Stimulated activated CD4-positive, alpha-beta T cell treated with anti-CD3 and anti-CD28 coated beads, Interleukin-1b, Interleukin-23, amount 100 ng/mL, for 4 hours (primary cell): ENCODE data around the gene SAMD7.

Experiments
- DNase-seq, 2 donors: peaks; one replicate each; pipeline ENCODE4 v3.0.0-alpha.2; 2020; ENCODE audit warnings: low read depth in 2 of 2

Gene SAMD7

DNA sequence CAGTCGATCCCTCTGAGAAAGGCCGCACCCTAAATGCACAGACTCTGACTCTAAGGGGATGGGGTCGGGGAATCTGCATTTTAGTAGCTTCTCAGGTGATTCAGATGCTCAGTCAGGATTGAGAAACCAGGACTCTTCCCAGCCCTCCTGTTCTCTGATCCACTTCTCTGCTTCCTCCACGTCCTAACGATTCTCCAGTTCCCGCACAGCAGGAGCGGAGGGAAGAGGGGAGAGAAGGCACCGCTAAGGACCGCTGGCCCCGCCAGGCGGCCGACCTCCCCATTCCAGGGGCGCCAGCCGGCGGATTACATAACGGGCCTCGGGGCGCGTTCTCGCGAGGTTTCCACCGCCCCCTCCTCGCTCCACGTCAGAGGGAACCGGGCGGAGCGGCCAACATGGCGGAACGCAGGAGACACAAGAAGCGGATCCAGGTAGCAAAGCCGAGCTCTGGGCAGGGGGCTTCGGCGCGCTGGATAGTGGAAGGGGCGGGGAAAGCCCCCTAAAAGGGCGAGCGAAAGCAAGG is 55.1 kb downstream of the SAMD7 start, which contains the start of gene SEC62:
Gene SEC62, plus strand, starts transcription at position 380 of the 523 bp plus-strand sequence. Its CDS starts 16 bp downstream, at position 396.
- DNase-seq = peak; percentile 94

DNA sequence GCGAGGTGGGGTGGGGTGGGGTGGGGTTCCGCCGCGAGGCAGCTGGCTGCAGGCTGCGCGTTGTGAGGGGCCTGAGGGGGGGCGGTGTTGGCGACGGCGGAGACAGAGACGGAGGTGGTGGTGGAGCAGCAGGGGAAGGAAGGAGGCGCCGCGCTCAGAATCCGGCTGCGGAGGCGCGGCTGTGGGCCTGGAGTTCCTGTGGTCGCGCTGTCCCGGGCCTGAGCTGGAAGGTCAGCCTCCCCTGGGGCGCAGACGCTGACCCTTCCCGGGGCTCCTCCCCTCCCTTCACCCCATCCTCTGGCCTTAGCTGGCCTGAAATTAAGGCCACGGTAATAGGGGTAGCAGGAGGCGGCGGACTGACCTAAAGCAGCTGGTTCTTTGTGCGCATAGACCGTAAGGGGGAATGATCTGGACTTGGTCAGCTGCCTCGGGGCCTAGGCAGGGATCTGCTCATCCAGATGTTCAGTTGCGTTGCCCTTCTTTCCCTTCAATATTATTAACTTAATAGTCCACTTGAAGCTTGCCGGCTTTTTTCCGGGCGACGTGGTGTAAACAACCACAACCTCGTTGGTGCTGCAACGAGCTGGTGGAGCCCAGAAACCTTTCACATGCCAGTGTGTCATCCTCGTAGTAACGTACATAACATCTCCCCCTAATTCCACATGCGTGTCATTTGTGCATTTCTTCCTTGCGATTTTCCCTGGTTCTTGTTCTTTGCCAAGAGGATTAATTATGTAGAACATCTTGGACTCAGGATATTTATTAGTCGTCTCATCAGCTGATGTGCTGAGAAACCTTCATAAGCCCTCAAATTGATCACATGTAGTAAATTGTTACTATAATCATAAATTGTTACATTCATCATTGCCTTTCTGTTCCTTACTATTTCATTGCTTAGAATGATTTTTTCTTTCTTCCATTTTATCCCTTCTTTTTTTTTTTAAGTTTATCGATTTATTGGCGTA is 55.9 kb downstream of the SAMD7 start:
- peak in 1 of 2 donors; percentile 5 for DNase-seq

DNA sequence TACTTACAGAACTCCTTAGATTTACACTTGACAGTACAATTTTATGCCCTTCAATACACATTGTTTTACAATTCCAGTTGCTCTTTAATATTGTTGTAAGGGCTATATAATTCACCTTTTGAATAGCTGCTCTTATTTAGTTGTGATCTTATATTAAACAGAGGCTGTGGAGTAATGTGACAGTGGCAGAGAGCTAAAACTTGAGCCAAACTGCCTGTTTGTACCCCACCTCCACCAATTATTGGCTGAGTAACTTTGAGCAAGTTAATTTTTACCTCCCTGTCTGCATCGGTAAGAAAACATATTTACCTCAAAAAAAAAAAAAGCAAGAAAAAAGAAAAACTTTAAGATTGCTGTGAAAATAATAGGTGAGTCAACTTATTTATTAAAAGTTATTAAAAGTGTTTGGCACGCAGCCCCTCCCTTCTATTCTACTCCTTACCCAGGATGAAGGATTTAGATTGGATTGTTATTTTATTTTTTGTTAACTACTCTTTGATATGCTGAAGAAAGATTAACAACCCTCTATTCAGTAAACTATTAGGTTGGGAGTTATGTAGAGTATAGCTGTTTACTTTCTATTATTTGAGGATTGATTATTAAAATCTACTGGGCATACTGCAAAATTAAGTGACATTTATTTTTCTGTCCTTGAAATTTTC is 57.0 kb downstream of the SAMD7 start:
- no peak for DNase-seq

DNA sequence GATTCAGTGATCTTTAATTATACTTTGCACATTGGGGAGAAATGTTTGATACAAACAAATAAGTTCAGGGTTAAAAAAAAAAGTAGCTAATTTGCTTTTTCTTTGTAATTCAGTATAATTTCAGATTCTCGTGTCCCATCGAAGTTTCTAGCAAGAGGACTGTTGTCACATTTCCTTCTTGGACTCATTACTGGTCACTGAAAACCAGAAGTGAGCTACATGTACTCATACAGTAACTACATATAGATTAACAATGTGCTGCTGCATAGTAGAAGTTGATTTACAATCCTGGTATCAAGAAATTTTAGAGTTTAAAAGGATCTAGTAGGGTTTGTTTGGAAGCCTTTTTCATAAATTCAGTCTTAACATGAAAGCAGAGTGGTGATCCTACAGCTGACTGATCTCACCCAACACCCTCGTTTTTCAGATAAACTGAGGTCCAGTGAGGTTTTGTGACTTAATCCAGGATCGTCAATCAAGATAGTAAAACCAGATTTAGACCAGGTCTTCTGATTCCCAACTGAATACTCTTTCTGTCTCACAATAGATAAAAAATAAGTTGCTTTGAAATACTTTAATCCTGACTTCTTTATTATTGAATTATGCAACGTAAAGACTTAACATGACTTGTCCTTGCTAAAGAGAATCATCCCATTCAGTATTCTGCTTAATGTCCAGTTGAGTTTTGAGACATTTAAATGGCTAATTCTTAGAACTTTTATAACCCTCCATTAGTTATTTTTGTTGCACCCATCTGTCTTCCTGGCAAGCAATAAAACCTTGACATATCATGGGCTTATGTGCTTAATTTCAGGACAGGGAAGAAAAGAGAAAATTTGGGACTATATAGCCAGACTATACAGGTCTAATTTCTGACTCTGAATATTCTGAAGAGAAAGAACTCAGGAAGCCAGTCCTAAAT is 58.1 kb downstream of the SAMD7 start:
- DNase-seq = no peak

DNA sequence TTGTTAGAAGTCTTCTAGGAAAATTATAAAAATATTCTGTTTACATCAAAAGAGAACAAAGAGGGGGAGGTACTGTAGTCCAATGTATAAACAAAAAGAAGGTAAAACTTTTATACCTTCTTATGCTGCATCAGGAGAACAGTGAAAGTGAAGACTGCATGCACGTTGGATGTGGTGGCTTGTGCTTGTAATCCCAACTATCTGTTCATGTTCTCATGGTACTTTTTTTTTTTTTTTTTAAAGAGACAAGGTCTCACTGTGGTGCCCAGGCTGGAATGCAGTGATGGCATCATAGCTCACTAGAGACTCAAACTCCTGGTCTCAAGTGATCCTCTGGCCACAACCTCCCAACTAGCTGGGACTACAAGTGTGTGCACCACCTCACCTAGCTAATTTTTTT is 59.5 kb downstream of the SAMD7 start:
- DNase-seq = no peak

DNA sequence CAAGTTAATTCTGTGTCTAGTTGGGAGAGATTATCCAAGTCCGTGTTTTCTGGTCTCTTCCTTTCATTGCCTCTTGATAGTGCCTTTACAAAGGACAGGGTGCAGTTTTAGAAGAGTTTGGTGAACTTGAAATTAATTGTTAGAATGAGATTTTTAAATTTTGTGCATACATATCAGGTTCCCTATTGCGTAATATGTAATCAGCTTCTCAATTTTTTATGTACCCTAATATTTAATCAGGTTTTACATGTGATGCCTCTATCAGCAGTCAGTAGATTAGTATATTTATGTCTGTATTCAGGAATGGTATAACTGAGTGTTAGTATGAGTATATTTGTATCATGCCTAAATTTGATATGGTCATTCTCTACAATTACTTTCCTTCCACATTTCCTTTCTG is 60.1 kb downstream of the SAMD7 start:
- no peak for DNase-seq

DNA sequence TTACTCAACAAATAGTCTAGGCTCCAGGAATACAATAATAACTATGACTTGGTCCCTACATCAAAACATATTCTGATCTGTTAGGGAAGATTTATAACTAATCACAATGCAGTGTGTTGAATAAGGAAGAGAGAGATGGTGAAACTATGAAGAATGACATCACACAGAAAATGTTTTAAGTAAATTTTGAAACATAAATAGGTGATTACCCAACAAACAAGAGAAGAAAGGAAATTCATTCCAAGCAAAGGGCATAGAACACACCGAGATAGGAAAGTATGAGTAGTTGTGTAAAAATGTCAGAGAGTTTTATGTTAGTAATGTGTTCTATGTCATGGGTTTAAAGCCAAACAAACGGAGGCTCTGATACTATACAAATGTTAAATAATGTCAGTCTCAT is 68.7 kb downstream of the SAMD7 start:
- DNase-seq = no peak

DNA sequence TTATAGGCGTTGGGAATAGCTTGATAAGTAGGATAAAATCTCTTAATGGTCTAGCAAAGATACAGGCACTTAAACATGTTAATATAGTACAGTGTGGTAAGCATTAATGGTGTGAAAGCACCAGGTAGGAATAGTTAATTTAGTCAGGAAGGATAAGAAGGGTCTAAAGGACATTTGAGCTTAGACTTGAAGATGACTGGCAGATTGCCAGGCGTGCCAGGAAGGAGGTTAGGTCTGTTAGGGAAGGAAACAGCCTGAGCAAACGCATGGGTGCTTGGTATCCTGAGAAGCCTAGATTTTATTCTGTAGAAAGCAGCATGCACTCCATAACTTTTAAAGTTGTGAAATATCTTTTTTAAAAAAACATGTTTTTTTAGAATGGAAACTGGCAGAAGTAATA is 72.9 kb downstream of the SAMD7 start:
- no peak for DNase-seq
